Measurements from ENCODE around the gene SUCLG2. TPM values are rescaled to one million over a fixed set of nuclear protein-coding genes. Genes with fewer than 3 reads are reported as not detected.

The SUCLG2 gene
- total RNA-seq, 2 experiments from 2014 or later = 28.3 to 44.7 TPM

DNA sequence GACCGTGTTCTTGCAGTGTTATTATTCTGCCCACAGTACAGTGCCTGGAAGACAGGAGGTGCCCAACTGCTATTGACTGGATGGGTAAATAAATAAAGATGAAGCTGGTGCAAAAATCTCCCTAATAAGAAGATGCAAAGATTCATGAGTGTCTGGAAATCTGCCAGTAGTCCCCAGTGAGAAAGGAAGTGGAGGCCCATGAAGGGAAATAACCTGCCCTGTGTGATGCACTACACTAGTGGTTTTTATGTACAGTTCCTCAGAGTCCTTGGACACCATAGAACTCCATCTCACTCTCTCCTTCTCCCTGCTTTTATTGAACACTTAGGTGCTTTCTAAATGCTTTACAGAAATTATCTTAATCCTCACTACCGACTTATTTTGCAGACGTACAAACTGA is 8.3 kb upstream of the SUCLG2 start:
- Histone ChIP-seq H2AFZ (ENCODE audit: low read length) (no peak overlapping the region), H3K4me3 (ENCODE audit: low read depth, low read length, poor library complexity, severe bottlenecking) (no peak overlapping the region), H3K4me1 (ENCODE audit: insufficient read depth, low read length, poor library complexity, severe bottlenecking) (peaks cover 6% of the 10 kb centered on the region), H3K27ac (ENCODE audit: low read depth, low read length, poor library complexity, severe bottlenecking) (no peak overlapping the region), H4K20me1 (ENCODE audit: insufficient read depth, low read length) (no peaks in the 10 kb centered on the region), H3K36me3 (ENCODE audit: insufficient read depth, low read length) (no peaks in the 10 kb centered on the region; the same call in 1 of the 2 replicates), H3K79me2 (ENCODE audit: insufficient read depth, low read depth, low read length) (no peaks in the 10 kb centered on the region), H3K9me2 (ENCODE audit: insufficient read depth, low read length) (no peaks in the 10 kb centered on the region), H3K4me2 (ENCODE audit: low read length) (no peak overlapping the region; the same call in 1 of the 2 replicates), H3K9me3 (ENCODE audit: low read length) (peaks cover 6% of the 10 kb centered on the region; the same call in 1 of the 2 replicates)
- DNase-seq (ENCODE audit: low spot score) = no peak
- no TSS peak for BruUV-seq (replicated peaks)
- intact Hi-C loops (cut with micrococcal nuclease; ENCODE audit: unreplicated experiment) = no loop called here
- ChIA-PET POLR2A (no interaction called here), CTCF (ENCODE audit: unreplicated experiment) (no interaction called here)
- TF ChIP-seq EZH2phosphoT487 (IDR thresholded peaks at IDR 0.05; ENCODE audit: borderline replicate concordance, low read depth, low read length) = no peak
- no peak for TF ChIP-seq CTCF (conservative IDR thresholded peaks at IDR 0.05; ENCODE audit: low read length)

DNA sequence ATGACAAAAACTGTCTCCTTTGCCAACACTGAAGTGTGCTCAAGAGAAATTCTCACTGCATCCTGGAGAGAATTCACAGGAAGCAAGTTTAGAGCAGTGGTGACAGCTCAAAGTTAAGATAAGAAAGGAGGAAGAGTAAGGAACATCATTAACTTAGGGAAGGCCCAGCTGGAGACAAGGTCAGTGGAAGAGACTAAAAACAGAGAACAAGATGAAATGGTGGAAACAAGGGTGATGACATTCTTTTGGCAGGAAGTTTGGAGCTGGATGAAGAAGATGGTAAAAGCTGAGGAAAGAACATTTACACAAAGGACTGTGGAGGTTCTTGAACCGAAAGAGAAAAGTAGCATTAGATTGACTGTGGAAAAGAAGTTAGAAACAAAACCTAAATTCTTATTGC is 6.7 kb upstream of the SUCLG2 start:
- Histone ChIP-seq H3K79me2 (ENCODE audit: insufficient read depth, low read depth, low read length) (no peaks in the 10 kb centered on the region), H3K36me3 (ENCODE audit: insufficient read depth, low read length) (no peaks in the 10 kb centered on the region; the same call in 1 of the 2 replicates), H3K4me2 (ENCODE audit: low read length) (no peak overlapping the region), H3K9me2 (ENCODE audit: insufficient read depth, low read length) (no peaks in the 10 kb centered on the region), H3K9me3 (ENCODE audit: low read length) (no peaks in the 10 kb centered on the region), H4K20me1 (ENCODE audit: insufficient read depth, low read length) (no peaks in the 10 kb centered on the region), H2AFZ (ENCODE audit: low read length) (no peak overlapping the region), H3K4me1 (ENCODE audit: insufficient read depth, low read length, poor library complexity, severe bottlenecking) (peaks cover 6% of the 10 kb centered on the region), H3K27ac (ENCODE audit: low read depth, low read length, poor library complexity, severe bottlenecking) (no peak overlapping the region), H3K4me3 (ENCODE audit: low read depth, low read length, poor library complexity, severe bottlenecking) (no peak overlapping the region)
- CTCF ChIA-PET (ENCODE audit: unreplicated experiment) = no interaction called here
- DNase-seq (ENCODE audit: low spot score) = no peak
- TF ChIP-seq CTCF (conservative IDR thresholded peaks at IDR 0.05; ENCODE audit: low read length) (no peak), EZH2phosphoT487 (IDR thresholded peaks at IDR 0.05; ENCODE audit: borderline replicate concordance, low read depth, low read length) (no peak)
- intact Hi-C loops (cut with micrococcal nuclease; ENCODE audit: unreplicated experiment) = no loop called here
- BruUV-seq (replicated peaks) = no TSS peak
- POLR2A ChIA-PET = interaction anchor here (0.6 to 1.5 kb wide), 8 partner anchors 9 to 1457 kb away, joined by 3 to 7 read pairs (median 3); no protein-coding TSS in a partner anchor

DNA sequence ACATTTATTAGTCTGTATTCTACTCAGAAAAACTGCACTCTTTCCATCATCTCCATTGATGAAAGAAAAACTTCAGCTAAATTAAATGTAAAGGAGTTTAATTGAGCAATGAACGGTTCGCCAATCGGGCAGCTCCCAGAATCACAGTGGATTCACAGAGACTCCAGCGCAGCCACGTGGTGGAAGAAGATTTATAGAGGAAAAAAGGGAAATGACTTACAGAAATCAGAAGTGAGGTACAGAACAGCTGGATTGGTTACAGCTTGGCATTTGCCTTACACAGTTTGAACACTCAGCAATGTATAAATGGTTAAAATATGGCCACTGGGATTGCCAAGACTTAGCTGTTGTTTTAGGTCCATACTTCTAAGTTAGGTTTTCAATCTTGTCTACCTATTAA is 2.8 kb upstream of the SUCLG2 start:
- no peak overlapping the region for H2AFZ ChIP-seq (ENCODE audit: low read length)
- H3K4me2 ChIP-seq (ENCODE audit: low read length) = no peak overlapping the region
- CTCF ChIA-PET (ENCODE audit: unreplicated experiment) = no interaction called here
- intact Hi-C loops (cut with micrococcal nuclease; ENCODE audit: unreplicated experiment) = loop anchor here (10.0 kb wide), 1 partner anchor 612 kb away; no protein-coding TSS in a partner anchor
- no peaks in the 10 kb centered on the region for H3K9me2 ChIP-seq (ENCODE audit: insufficient read depth, low read length)
- TF ChIP-seq EZH2phosphoT487 (IDR thresholded peaks at IDR 0.05; ENCODE audit: borderline replicate concordance, low read depth, low read length) (no peak), CTCF (conservative IDR thresholded peaks at IDR 0.05; ENCODE audit: low read length) (no peak)
- no peak for DNase-seq (ENCODE audit: low spot score)
- H3K4me3 ChIP-seq (ENCODE audit: low read depth, low read length, poor library complexity, severe bottlenecking) = no peak overlapping the region
- POLR2A ChIA-PET = interaction anchor here (0.8 to 3.0 kb wide), 5 partner anchors 9 to 32 kb away, joined by 3 to 13 read pairs (median 4); no protein-coding TSS in a partner anchor
- BruUV-seq (replicated peaks) = no TSS peak
- peaks cover 9% of the 10 kb centered on the region; the same call in 1 of the 2 replicates for H3K9me3 ChIP-seq (ENCODE audit: low read length)
- peaks cover 11% of the 10 kb centered on the region for H3K36me3 ChIP-seq (ENCODE audit: insufficient read depth, low read length)
- H3K4me1 ChIP-seq (ENCODE audit: insufficient read depth, low read length, poor library complexity, severe bottlenecking) = peaks cover 32% of the 10 kb centered on the region
- no peak overlapping the region for H3K27ac ChIP-seq (ENCODE audit: low read depth, low read length, poor library complexity, severe bottlenecking)
- H4K20me1 ChIP-seq (ENCODE audit: insufficient read depth, low read length) = no peaks in the 10 kb centered on the region
- peaks cover 12% of the 10 kb centered on the region; the same call in 1 of the 2 replicates for H3K79me2 ChIP-seq (ENCODE audit: insufficient read depth, low read depth, low read length)

All from OCI-LY7 (cell line).